ENCODE data around the gene FXYD6.

GRCh38 chr11:117919341-117919740 is 42.9 kb upstream of the FXYD6 start:
- TF ChIP-seq CTCF (IDR thresholded peaks at IDR 0.05) (no peak), POLR2AphosphoS5 (IDR thresholded peaks at IDR 0.05; ENCODE audit: low read depth, low read length) (no peak), SIN3A (IDR thresholded peaks at IDR 0.05; ENCODE audit: borderline replicate concordance, insufficient read depth, low read depth, low read length) (no peak), REST (IDR thresholded peaks at IDR 0.05; ENCODE audit: insufficient read depth in 1 of 2, low read depth in 2 of 2, low read length in 1 of 2) (no peak), TCF7L2 (IDR thresholded peaks at IDR 0.05; ENCODE audit: low read depth, low read length) (no peak)

Measured in Panc1 (cell line).